B cell (primary cell): ENCODE measurements around the gene MKRN2. TPM values are rescaled to one million over a fixed set of nuclear protein-coding genes. Genes with fewer than 3 reads are reported as not detected.

ENCODE experiments used
- ATAC-seq: fragments of 200-7000 bp; cut with Tn5 transposase; one replicate; pipeline ENCODE4 v1.10.0; 2021; ENCODE audit warnings: low read depth, mild to moderate bottlenecking, moderate number of reproducible peaks, moderate library complexity
- CTCF ChIA-PET: fragments of 350-600 bp; sonication (Branson Sonifier 250); formaldehyde crosslinking; loops from one replicate; lab custom pipeline; 2021; ENCODE audit warnings: antibody characterized with exemption, inconsistent platforms; lab: Charles Lee
- POLR2A ChIA-PET: fragments of 350-600 bp; sonication (Branson Sonifier 250); formaldehyde crosslinking; loops from one replicate; lab custom pipeline; 2021; ENCODE audit warnings: antibody characterized with exemption; lab: Charles Lee
- DNase-seq: peaks from one replicate; pipeline ENCODE4 v3.0.0; 2013
- H2AFZ ChIP-seq: 2 replicates; pipeline ENCODE4 v1.6.1; 2012; ENCODE audit warnings: mild to moderate bottlenecking, low read depth, low read length; ENCODE audit not compliant: insufficient read depth, poor library complexity, severe bottlenecking
- H3K27ac ChIP-seq, 2 donors: 1 replicate in 1 of 2; 2 replicates in 1 of 2; pipeline ENCODE4 v1.5.1; 2012 to 2013; ENCODE audit warnings: low read length in 2 of 2, mild to moderate bottlenecking in 2 of 2, moderate library complexity in 1 of 2
- H3K27me3 ChIP-seq, 4 experiments: fragments of 200-600 bp in 1 of 4; sonication (generic) in 1 of 4; replicated peaks in 1 of 4; 1 replicate in 2 of 4; 2 replicates in 2 of 4; pipeline versions ENCODE4 v1.6.1 to v1.7.0; 2013 to 2016; ENCODE audit warnings: low read length in 3 of 4, mild to moderate bottlenecking in 2 of 4, mixed read lengths in 1 of 4, moderate library complexity in 1 of 4; ENCODE audit not compliant: insufficient read depth in 4 of 4, control insufficient read depth in 3 of 4; ENCODE audit errors: control extremely low read depth in 1 of 4
- H3K36me3 ChIP-seq, 2 experiments: replicated peaks in 1 of 2; 1 replicate in 1 of 2; 2 replicates in 1 of 2; pipeline versions ENCODE4 v1.6.1 to v1.7.1; 2013; ENCODE audit warnings: low read length in 1 of 2; ENCODE audit not compliant: insufficient read depth in 2 of 2, control insufficient read depth in 1 of 2; ENCODE audit errors: control extremely low read depth in 1 of 2, extremely low read depth in 1 of 2
- H3K4me1 ChIP-seq, 2 donors: fragments of 200-600 bp in 1 of 2; sonication (generic) in 1 of 2; 1 replicate in 1 of 2; 2 replicates in 1 of 2; pipeline versions ENCODE4 v1.5.1 to v1.6.1; 2013 to 2017; ENCODE audit warnings: low read length in 2 of 2; ENCODE audit not compliant: control insufficient read depth in 2 of 2, insufficient read depth in 2 of 2
- H3K4me2 ChIP-seq: replicated peaks from 2 replicates; pipeline ENCODE3; 2012; ENCODE audit warnings: mild to moderate bottlenecking, low read depth, low read length; ENCODE audit not compliant: poor library complexity, severe bottlenecking
- H3K4me3 ChIP-seq, 5 experiments: fragments of 200-600 bp in 1 of 5; sonication (generic) in 1 of 5; 1 replicate in 3 of 5; 2 replicates in 2 of 5; pipeline versions ENCODE4 v1.5.1 to v1.7.0; 2011 to 2016; ENCODE audit warnings: low read length in 4 of 5, mild to moderate bottlenecking in 4 of 5, low read depth in 2 of 5, control low read depth in 1 of 5, moderate library complexity in 1 of 5; ENCODE audit not compliant: insufficient read depth in 1 of 5; ENCODE audit errors: control extremely low read depth in 1 of 5, extremely low read depth in 1 of 5
- H3K79me2 ChIP-seq: fragments of 200-600 bp; sonication (generic); one replicate; pipeline ENCODE4 v1.6.0; 2016; ENCODE audit warnings: low read length; ENCODE audit not compliant: control insufficient read depth, insufficient read depth
- H3K9ac ChIP-seq: fragments of 200-600 bp; sonication (generic); 2 replicates; pipeline ENCODE4 v1.6.1; 2017; ENCODE audit warnings: mild to moderate bottlenecking, low read length, moderate library complexity
- H3K9me3 ChIP-seq, 3 donors: one replicate each; pipeline versions ENCODE4 v1.6.1 to v1.7.1; 2013; ENCODE audit warnings: low read length in 2 of 3; ENCODE audit not compliant: control insufficient read depth in 2 of 3, insufficient read depth in 1 of 3; ENCODE audit errors: control extremely low read depth in 1 of 3
- H4K20me1 ChIP-seq: 2 replicates; pipeline ENCODE4 v1.6.0; 2012; ENCODE audit warnings: mild to moderate bottlenecking, low read length; ENCODE audit not compliant: insufficient read depth, control insufficient read depth, poor library complexity, severe bottlenecking
- H3K27ac Mint-ChIP-seq: one replicate; pipeline ENCODE4 v1.8.0; 2021; ENCODE audit warnings: mixed read lengths
- H3K27me3 Mint-ChIP-seq: one replicate; pipeline ENCODE4 v1.8.0; 2021; ENCODE audit warnings: mixed read lengths
- H3K4me1 Mint-ChIP-seq: one replicate; pipeline ENCODE4 v1.8.0; 2021; ENCODE audit warnings: mixed read lengths
- H3K4me3 Mint-ChIP-seq: one replicate; pipeline ENCODE4 v1.8.0; 2021; ENCODE audit warnings: mixed read lengths
- H3K9me3 Mint-ChIP-seq: one replicate; pipeline ENCODE4 v1.8.0; 2022; ENCODE audit warnings: mixed read lengths; ENCODE audit not compliant: insufficient read depth
- EZH2 ChIP-seq: IDR thresholded peaks from 2 replicates; pipeline ENCODE4 v1.6.1; 2012; ENCODE audit warnings: borderline replicate concordance, low read depth, mild to moderate bottlenecking, moderate library complexity, low read length; ENCODE audit not compliant: insufficient read depth, poor library complexity, severe bottlenecking
- WGBS: methylation state at CpG from one replicate; pipeline ENCODE4 v1.1.5; 2013; ENCODE audit warnings: missing lambda C conversion rate; ENCODE audit not compliant: insufficient coverage; 5-methylcytosine and 5-hydroxymethylcytosine counted together
- intact Hi-C: fragments of 100-400 bp; cut with micrococcal nuclease; formaldehyde crosslinking; loops from one replicate; pipeline ENCODE4 v1.10.0; 2022
- polyA plus RNA-seq: library from polyadenylated mRNA; depleted of rRNA; stranded (reverse); fragments of >200 nt; gene quantifications from 2 replicates; pipeline ENCODE4 v1.2.3, GENCODE V29; 2012
- total RNA-seq, 2 donors: library from RNA; stranded (reverse); fragments of 120-200 nt in 1 of 2; gene quantifications; 1 replicate in 1 of 2; 2 replicates in 1 of 2; pipeline versions ENCODE4 v1.2.3 to v1.2.4, GENCODE V29; 2013 to 2022
- TF ChIP-seq, protein P1 (sequence below): fragments of 200-600 bp; IDR thresholded peaks from one replicate; pipeline ENCODE4 v1.8.0; 2022; ENCODE audit warnings: antibody characterized with exemption, mild to moderate bottlenecking

Gene MKRN2
- total and polyA plus RNA-seq, 2 donors (not counting 1 experiment from before 2014, with no cell fraction given), result 21.5 to 25.9 TPM

DNA sequence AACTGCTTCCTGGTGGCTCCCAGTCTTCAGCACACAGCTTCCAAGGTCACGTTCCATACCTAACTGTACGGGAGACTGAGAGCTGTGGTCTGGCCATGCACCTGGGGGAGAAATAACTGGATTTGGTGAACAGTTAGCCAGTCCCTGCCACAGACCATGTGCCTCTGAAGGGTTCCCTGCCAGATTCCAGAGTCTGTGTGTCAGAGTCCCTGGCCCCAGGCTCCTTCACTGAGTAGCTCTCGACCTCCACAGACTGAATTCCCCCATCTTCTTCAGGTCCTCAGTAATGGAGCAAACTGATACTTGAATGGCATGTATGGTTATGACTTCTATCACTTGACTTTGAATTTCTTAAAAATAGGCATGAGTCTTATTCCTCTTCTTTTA, 29.1 kb upstream of the MKRN2 start:
- Histone ChIP-seq H3K4me2 (no peak overlapping the region), H3K4me3 (no peak overlapping the region), H2AFZ (no peak overlapping the region), H3K27ac (no peak overlapping the region), H3K4me1 (no peaks in the 10 kb centered on the region), H4K20me1 (no peaks in the 10 kb centered on the region), H3K9me3 (no peaks in the 10 kb centered on the region), H3K36me3 (peaks cover 5 to 27% of the 10 kb centered on the region in 2 experiments), H3K79me2 (no peaks in the 10 kb centered on the region), H3K27me3 (no peaks in the 10 kb centered on the region), H3K9ac (no peak overlapping the region)
- Mint-ChIP-seq H3K27ac (no peak overlapping the region), H3K9me3 (no peaks in the 10 kb centered on the region), H3K4me3 (no peak overlapping the region), H3K27me3 (no peaks in the 10 kb centered on the region), H3K4me1 (no peaks in the 10 kb centered on the region)
- ChIA-PET POLR2A (no interaction called here), CTCF (no interaction called here)
- no peak for TF ChIP-seq EZH2
- TF ChIP-seq, protein P1, sequence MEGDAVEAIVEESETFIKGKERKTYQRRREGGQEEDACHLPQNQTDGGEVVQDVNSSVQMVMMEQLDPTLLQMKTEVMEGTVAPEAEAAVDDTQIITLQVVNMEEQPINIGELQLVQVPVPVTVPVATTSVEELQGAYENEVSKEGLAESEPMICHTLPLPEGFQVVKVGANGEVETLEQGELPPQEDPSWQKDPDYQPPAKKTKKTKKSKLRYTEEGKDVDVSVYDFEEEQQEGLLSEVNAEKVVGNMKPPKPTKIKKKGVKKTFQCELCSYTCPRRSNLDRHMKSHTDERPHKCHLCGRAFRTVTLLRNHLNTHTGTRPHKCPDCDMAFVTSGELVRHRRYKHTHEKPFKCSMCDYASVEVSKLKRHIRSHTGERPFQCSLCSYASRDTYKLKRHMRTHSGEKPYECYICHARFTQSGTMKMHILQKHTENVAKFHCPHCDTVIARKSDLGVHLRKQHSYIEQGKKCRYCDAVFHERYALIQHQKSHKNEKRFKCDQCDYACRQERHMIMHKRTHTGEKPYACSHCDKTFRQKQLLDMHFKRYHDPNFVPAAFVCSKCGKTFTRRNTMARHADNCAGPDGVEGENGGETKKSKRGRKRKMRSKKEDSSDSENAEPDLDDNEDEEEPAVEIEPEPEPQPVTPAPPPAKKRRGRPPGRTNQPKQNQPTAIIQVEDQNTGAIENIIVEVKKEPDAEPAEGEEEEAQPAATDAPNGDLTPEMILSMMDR, result no peak
- 100% methylated on average over 2 of the region's 3 CpGs for WGBS
- DNase-seq (no peak), ATAC-seq (no peak)
- intact Hi-C loops, result no loop called here

DNA sequence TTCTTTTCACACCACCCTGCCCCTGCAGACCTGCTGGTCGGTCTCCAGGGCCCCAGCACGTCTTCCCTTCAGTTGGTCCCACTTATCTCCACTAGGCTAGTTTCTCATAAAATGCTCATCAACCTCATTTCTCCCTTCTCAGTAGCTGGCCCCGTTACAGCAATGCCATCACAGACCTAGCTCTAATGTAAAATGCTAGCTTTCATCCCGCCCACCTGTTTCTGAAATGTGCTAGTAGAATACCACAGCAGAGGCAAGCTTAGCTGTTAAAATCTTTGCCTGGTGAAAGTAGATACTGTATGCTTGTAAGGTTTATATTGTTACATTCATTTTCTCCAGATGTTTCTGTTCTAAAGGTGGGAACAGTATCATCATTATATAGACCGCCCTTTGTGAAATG, 24.7 kb upstream of the MKRN2 start:
- TF ChIP-seq, protein P1, result no peak
- no peak for TF ChIP-seq EZH2
- H3K4me1 Mint-ChIP-seq, result no peaks in the 10 kb centered on the region
- no peak overlapping the region for H3K27ac Mint-ChIP-seq
- Histone ChIP-seq H3K27me3 (no peaks in the 10 kb centered on the region), H3K9ac (no peak overlapping the region), H2AFZ (no peak overlapping the region), H4K20me1 (no peaks in the 10 kb centered on the region), H3K4me2 (no peak overlapping the region), H3K36me3 (peaks cover 5 to 30% of the 10 kb centered on the region in 2 experiments), H3K79me2 (no peaks in the 10 kb centered on the region), H3K9me3 (no peaks in the 10 kb centered on the region), H3K4me3 (no peak overlapping the region), H3K4me1 (no peaks in the 10 kb centered on the region), H3K27ac (no peak overlapping the region)
- POLR2A ChIA-PET, result no interaction called here
- ATAC-seq, result no peak
- intact Hi-C loops, result no loop called here
- H3K4me3 Mint-ChIP-seq, result no peak overlapping the region
- CTCF ChIA-PET, result no interaction called here
- no peaks in the 10 kb centered on the region for H3K9me3 Mint-ChIP-seq
- DNase-seq, result no peak
- no peaks in the 10 kb centered on the region for H3K27me3 Mint-ChIP-seq
- 100% methylated on average over 2 of the region's 5 CpGs for WGBS
